OCI-LY1 (cell line): Measurements from ENCODE around the gene TTC13.

Experiments
- H2AFZ ChIP-seq: fragments of 200-600 bp; sonication (generic), shearing (Covaris generic); 2 replicates; pipeline ENCODE4 v1.6.0; 2014; ENCODE audit warnings: antibody characterized with exemption, mild to moderate bottlenecking, low read length
- H3F3A ChIP-seq: fragments of 200-600 bp; sonication (generic), shearing (Covaris generic); 2 replicates; pipeline ENCODE4 v1.6.0; 2014; ENCODE audit warnings: mild to moderate bottlenecking, antibody characterized with exemption, low read length, moderate library complexity; ENCODE audit not compliant: insufficient read depth
- H3K27ac ChIP-seq: fragments of 200-600 bp; sonication (generic); 2 replicates; pipeline ENCODE4 v1.5.1; 2014; ENCODE audit warnings: low read length, mixed run types, mild to moderate bottlenecking, low read depth; ENCODE audit not compliant: poor library complexity, severe bottlenecking
- H3K27me3 ChIP-seq: fragments of 200-600 bp; sonication (generic); 2 replicates; pipeline ENCODE4 v1.6.0; 2014; ENCODE audit warnings: antibody characterized with exemption, mild to moderate bottlenecking, low read length, moderate library complexity; ENCODE audit not compliant: insufficient read depth
- H3K36me3 ChIP-seq: fragments of 200-600 bp; sonication (generic); 2 replicates; pipeline ENCODE4 v1.6.1; 2014; ENCODE audit warnings: mild to moderate bottlenecking, antibody characterized with exemption, low read length, moderate library complexity, mixed read lengths; ENCODE audit not compliant: insufficient read depth
- H3K4me1 ChIP-seq: fragments of 200-600 bp; sonication (generic); 2 replicates; pipeline ENCODE4 v1.5.1; 2014; ENCODE audit warnings: mild to moderate bottlenecking, low read length, moderate library complexity; ENCODE audit not compliant: insufficient read depth, severe bottlenecking
- H3K4me2 ChIP-seq: fragments of 200-600 bp; sonication (generic), shearing (Covaris generic); 2 replicates; pipeline ENCODE4 v1.6.1; 2014; ENCODE audit warnings: low read length
- H3K4me3 ChIP-seq: fragments of 200-600 bp; sonication (generic); 2 replicates; pipeline ENCODE4 v1.5.1; 2014; ENCODE audit warnings: low read length, low read depth, mild to moderate bottlenecking, mixed read lengths; ENCODE audit not compliant: poor library complexity, severe bottlenecking
- H3K79me2 ChIP-seq: fragments of 200-600 bp; shearing (Covaris generic); 2 replicates; pipeline ENCODE4 v1.6.1; 2016; ENCODE audit warnings: mixed run types, low read length, mixed read lengths; ENCODE audit not compliant: insufficient read depth
- H3K9ac ChIP-seq: fragments of 200-600 bp; sonication (generic), shearing (Covaris generic); 2 replicates; pipeline ENCODE4 v1.6.1; 2014; ENCODE audit warnings: mild to moderate bottlenecking, low read length, mixed read lengths
- H3K9me2 ChIP-seq: fragments of 200-600 bp; sonication (generic), shearing (Covaris generic); 2 replicates; pipeline ENCODE4 v1.6.1; 2014; ENCODE audit warnings: low read depth, mild to moderate bottlenecking, low read length, mixed read lengths
- H3K9me3 ChIP-seq: fragments of 200-600 bp; shearing (Covaris generic); 2 replicates; pipeline ENCODE4 v1.6.1; 2014; ENCODE audit warnings: low read length, mixed read lengths
- H4K20me1 ChIP-seq: fragments of 200-600 bp; sonication (generic), shearing (Covaris generic); 2 replicates; pipeline ENCODE4 v1.6.0; 2016; ENCODE audit warnings: mild to moderate bottlenecking, low read length; ENCODE audit not compliant: insufficient read depth
- EZH2 ChIP-seq: fragments of 200-600 bp; sonication (generic), shearing (Covaris generic); IDR thresholded peaks from 2 replicates; pipeline ENCODE4 v1.8.0; 2017; ENCODE audit warnings: borderline replicate concordance, mixed run types, mild to moderate bottlenecking, antibody characterized with exemption, low read length, moderate library complexity, mixed read lengths
- TF ChIP-seq, protein P1 (sequence below): fragments of 200-600 bp; sonication (generic), shearing (Covaris generic); IDR thresholded peaks from 2 replicates; pipeline ENCODE4 v1.5.1; 2017; ENCODE audit warnings: mild to moderate bottlenecking, antibody characterized with exemption, low read length, moderate library complexity, mixed read lengths

Gene TTC13

DNA sequence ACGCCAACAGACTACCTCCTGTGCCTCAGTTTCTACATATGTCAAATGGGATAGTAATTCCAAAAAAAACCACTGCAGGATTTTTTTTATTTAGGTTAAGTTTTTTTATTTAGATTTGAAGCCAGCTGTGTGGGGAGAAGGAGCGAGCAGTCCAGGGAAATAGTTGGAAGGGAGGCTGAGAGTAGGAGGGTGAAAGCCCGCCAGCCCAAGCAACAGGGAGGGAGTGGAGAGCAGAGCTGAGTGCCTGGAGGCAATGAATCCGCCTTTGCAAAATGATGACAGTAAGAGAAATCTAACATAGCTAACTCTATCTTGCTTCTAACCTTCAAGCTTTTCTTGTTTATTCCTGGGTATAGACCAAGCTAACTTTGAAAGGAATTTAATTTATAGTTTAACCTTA lies 94.7 kb downstream of the TTC13 start:
- no peaks in the 10 kb centered on the region for H3F3A ChIP-seq
- H3K27me3 ChIP-seq, result 0 out of 2 replicates have a peak, but pooled peaks cover 7% of the 10 kb centered on the region
- no peak overlapping the region for H3K27ac ChIP-seq
- H3K4me1 ChIP-seq, result no peaks in the 10 kb centered on the region
- no peaks in the 10 kb centered on the region for H3K9me3 ChIP-seq
- TF ChIP-seq, protein P1, sequence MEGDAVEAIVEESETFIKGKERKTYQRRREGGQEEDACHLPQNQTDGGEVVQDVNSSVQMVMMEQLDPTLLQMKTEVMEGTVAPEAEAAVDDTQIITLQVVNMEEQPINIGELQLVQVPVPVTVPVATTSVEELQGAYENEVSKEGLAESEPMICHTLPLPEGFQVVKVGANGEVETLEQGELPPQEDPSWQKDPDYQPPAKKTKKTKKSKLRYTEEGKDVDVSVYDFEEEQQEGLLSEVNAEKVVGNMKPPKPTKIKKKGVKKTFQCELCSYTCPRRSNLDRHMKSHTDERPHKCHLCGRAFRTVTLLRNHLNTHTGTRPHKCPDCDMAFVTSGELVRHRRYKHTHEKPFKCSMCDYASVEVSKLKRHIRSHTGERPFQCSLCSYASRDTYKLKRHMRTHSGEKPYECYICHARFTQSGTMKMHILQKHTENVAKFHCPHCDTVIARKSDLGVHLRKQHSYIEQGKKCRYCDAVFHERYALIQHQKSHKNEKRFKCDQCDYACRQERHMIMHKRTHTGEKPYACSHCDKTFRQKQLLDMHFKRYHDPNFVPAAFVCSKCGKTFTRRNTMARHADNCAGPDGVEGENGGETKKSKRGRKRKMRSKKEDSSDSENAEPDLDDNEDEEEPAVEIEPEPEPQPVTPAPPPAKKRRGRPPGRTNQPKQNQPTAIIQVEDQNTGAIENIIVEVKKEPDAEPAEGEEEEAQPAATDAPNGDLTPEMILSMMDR, result no peak
- no peak for TF ChIP-seq EZH2
- no peaks in the 10 kb centered on the region for H3K36me3 ChIP-seq
- no peaks in the 10 kb centered on the region for H3K79me2 ChIP-seq
- no peak overlapping the region for H3K4me3 ChIP-seq
- H2AFZ ChIP-seq, result no peak overlapping the region
- H3K4me2 ChIP-seq, result no peak overlapping the region
- no peaks in the 10 kb centered on the region for H4K20me1 ChIP-seq
- no peaks in the 10 kb centered on the region for H3K9me2 ChIP-seq
- H3K9ac ChIP-seq, result no peak overlapping the region

DNA sequence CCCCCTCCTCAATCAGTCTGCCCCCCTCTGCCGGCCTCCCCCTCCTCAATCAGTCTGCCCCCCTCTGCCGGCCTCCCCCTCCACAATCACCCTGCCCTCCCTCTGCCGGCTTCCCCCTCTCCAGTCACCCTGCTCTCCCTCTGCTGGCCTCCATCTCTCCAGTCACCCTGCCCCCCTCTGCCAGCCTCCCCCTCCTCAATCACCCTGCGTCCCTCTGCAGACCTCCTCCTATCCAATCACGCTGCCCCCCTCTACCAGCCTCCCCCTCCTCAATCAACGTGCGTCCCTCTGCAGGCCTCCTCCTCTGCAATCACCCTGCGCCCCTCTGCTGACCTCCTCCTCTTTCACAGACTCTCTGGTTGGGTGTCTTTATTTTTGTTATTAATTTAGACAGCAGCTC lies 98.9 kb downstream of the TTC13 start:
- Histone ChIP-seq H3K4me3 (no peak overlapping the region), H2AFZ (no peak overlapping the region), H3K4me2 (no peak overlapping the region), H3F3A (no peaks in the 10 kb centered on the region), H3K27me3 (0 out of 2 replicates have a peak, but pooled peaks cover 11% of the 10 kb centered on the region), H3K79me2 (no peaks in the 10 kb centered on the region), H3K9ac (no peak overlapping the region), H3K4me1 (no peaks in the 10 kb centered on the region), H4K20me1 (no peaks in the 10 kb centered on the region), H3K27ac (no peak overlapping the region), H3K36me3 (no peaks in the 10 kb centered on the region), H3K9me2 (no peaks in the 10 kb centered on the region), H3K9me3 (no peaks in the 10 kb centered on the region)
- no peak for TF ChIP-seq EZH2
- TF ChIP-seq, protein P1, result no peak

DNA sequence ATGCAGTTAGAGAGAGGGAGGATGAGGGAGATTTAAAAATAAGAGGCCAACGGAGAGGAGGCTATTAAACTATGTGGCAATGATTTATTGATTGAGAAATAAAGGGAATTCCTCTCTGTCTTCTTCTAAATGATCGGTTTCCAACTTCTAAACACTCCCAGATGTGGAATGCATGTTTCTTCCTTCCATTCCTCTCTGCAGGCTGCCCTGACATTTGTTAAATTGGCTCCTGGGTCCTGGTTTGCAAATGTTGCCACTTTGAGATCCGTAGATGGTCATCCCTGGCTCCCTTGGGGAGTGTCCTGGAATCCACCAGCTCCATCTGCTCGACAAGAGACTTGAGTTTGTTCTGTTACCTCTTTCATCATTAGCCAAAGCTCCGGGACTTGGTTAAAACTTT lies 100.1 kb downstream of the TTC13 start:
- H3K9me2 ChIP-seq, result no peaks in the 10 kb centered on the region
- H2AFZ ChIP-seq, result no peak overlapping the region
- H3K4me1 ChIP-seq, result no peaks in the 10 kb centered on the region
- no peaks in the 10 kb centered on the region for H3F3A ChIP-seq
- no peak overlapping the region for H3K27ac ChIP-seq
- H3K9ac ChIP-seq, result no peak overlapping the region
- no peaks in the 10 kb centered on the region for H3K36me3 ChIP-seq
- H4K20me1 ChIP-seq, result no peaks in the 10 kb centered on the region
- H3K4me2 ChIP-seq, result no peak overlapping the region
- no peaks in the 10 kb centered on the region for H3K9me3 ChIP-seq
- 0 out of 2 replicates have a peak, but pooled peaks cover 11% of the 10 kb centered on the region for H3K27me3 ChIP-seq
- TF ChIP-seq, protein P1, result no peak
- no peak for TF ChIP-seq EZH2
- H3K4me3 ChIP-seq, result no peak overlapping the region
- no peaks in the 10 kb centered on the region for H3K79me2 ChIP-seq
